ENCODE data around the gene CLIC6. TPM values are rescaled to one million over a fixed set of nuclear protein-coding genes. Genes with fewer than 3 reads are reported as not detected.

The CLIC6 gene
- total RNA-seq, 1 experiment from 2014 or later, result not detected

DNA sequence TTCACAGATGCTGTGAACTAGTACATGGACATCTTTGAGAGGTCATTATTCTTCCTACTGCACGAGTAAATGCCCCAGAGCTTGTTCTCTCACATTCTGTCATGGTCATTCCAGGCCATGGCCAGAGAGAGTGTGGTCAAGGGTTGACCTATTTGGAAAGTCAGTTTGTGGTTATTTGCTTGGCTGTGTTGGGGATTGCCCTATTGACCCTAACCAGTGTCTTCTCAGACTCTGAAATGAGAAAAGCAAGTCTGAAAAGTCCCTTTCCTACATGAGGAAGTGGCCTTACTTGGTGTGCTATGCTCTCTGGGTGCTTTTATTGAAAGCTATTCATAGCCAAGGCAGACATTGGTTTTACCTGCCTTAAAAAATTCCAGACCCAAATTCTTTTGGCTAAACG, 26.6 kb downstream of the CLIC6 start:
- Histone ChIP-seq H3K27me3 (replicated peaks; ENCODE audit: control insufficient read depth, insufficient read depth, low read length) (no peaks in the 10 kb centered on the region), H3K4me3 (ENCODE audit: low read depth, low read length) (no peak overlapping the region), H3K36me3 (ENCODE audit: control insufficient read depth, insufficient read depth, low read length) (no peaks in the 10 kb centered on the region), H3K9me3 (no peaks in the 10 kb centered on the region), H3K4me1 (0 out of 2 replicates have a peak, but pooled peaks cover 13% of the 10 kb centered on the region)
- no peak overlapping the region for H3K27ac Mint-ChIP-seq (ENCODE audit: unreplicated experiment)
- no peaks in the 10 kb centered on the region for H3K36me3 Mint-ChIP-seq (ENCODE audit: insufficient read depth, unreplicated experiment)
- no peak overlapping the region for H3K4me3 Mint-ChIP-seq (ENCODE audit: unreplicated experiment)
- H3K9me3 Mint-ChIP-seq (ENCODE audit: unreplicated experiment), result peaks cover 9% of the 10 kb centered on the region
- DNase-seq, result no peak
- intact Hi-C loops (cut with micrococcal nuclease; ENCODE audit: unreplicated experiment), result no loop called here
- H3K4me1 Mint-ChIP-seq (ENCODE audit: low read depth, unreplicated experiment), result peaks cover 15% of the 10 kb centered on the region
- POLR2A ChIA-PET, result no interaction called here
- no peaks in the 10 kb centered on the region for H3K27me3 Mint-ChIP-seq (ENCODE audit: insufficient read depth, unreplicated experiment)
- BruUV-seq (replicated peaks), result no TSS peak
- TF ChIP-seq CTCF (IDR thresholded peaks at IDR 0.05; ENCODE audit: insufficient read depth in 1 of 2, low read depth in 1 of 2, low read length in 1 of 2, severe bottlenecking in 1 of 2, unreplicated experiment in 1 of 2), result no peak
- CTCF ChIA-PET, result interaction anchor here (1.2 kb wide), 1 partner anchor 50 kb away, joined by 4 read pairs; no protein-coding TSS in a partner anchor

DNA sequence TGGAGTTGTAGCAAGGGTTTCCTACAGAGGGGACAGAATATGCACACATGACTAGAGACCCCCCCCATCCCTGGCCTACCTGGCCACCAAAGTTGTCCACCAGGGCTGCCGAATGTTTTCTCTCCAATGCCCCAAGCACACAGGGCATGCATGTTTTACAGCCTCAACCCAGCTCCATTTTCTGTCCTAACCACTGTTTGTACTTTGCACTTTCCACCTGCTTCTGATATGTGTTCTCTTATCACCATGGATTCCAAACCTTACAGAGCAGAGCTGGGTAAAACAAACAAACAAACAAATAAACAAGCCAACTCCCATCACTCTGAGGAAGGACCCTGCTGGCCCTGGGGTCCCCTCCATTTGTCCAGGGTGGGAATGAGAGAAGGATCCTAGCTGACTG, 27.3 kb downstream of the CLIC6 start:
- Histone ChIP-seq H3K4me1 (0 out of 2 replicates have a peak, but pooled peaks cover 13% of the 10 kb centered on the region), H3K4me3 (ENCODE audit: low read depth, low read length) (no peak overlapping the region), H3K27me3 (replicated peaks; ENCODE audit: control insufficient read depth, insufficient read depth, low read length) (no peaks in the 10 kb centered on the region), H3K9me3 (no peaks in the 10 kb centered on the region), H3K36me3 (ENCODE audit: control insufficient read depth, insufficient read depth, low read length) (no peaks in the 10 kb centered on the region)
- ChIA-PET POLR2A (no interaction called here), CTCF (interaction anchor here (1.2 kb wide), 1 partner anchor 49 kb away, joined by 4 read pairs; no protein-coding TSS in a partner anchor)
- DNase-seq, result no peak
- H3K4me1 Mint-ChIP-seq (ENCODE audit: low read depth, unreplicated experiment), result peaks cover 15% of the 10 kb centered on the region
- intact Hi-C loops (cut with micrococcal nuclease; ENCODE audit: unreplicated experiment), result no loop called here
- no peak for TF ChIP-seq CTCF (IDR thresholded peaks at IDR 0.05; ENCODE audit: insufficient read depth in 1 of 2, low read depth in 1 of 2, low read length in 1 of 2, severe bottlenecking in 1 of 2, unreplicated experiment in 1 of 2)
- peaks cover 9% of the 10 kb centered on the region for H3K9me3 Mint-ChIP-seq (ENCODE audit: unreplicated experiment)
- H3K4me3 Mint-ChIP-seq (ENCODE audit: unreplicated experiment), result no peak overlapping the region
- H3K27ac Mint-ChIP-seq (ENCODE audit: unreplicated experiment), result no peak overlapping the region
- no peaks in the 10 kb centered on the region for H3K36me3 Mint-ChIP-seq (ENCODE audit: insufficient read depth, unreplicated experiment)
- H3K27me3 Mint-ChIP-seq (ENCODE audit: insufficient read depth, unreplicated experiment), result no peaks in the 10 kb centered on the region
- no TSS peak for BruUV-seq (replicated peaks)

DNA sequence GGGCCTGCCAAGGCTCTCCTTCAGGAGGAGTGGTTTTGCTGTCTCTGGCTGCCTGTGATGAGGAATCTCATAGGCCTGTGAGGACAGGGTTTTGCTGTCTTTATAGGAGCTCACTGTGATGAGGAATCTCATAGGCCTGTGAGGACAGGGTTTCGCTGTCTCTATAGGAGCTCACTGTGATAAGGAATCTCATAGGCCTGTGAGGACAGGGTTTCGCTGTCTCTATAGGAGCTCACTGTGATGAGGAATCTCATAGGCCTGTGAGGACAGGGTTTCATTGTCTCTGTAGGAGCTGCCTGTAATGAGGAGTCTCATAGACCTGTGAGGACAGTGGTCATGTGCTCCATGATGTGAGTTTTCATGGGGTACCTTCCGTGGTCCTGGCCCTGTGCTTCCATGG, 29.0 kb downstream of the CLIC6 start:
- H3K36me3 Mint-ChIP-seq (ENCODE audit: insufficient read depth, unreplicated experiment), result no peaks in the 10 kb centered on the region
- Histone ChIP-seq H3K9me3 (no peaks in the 10 kb centered on the region), H3K4me3 (ENCODE audit: low read depth, low read length) (no peak overlapping the region), H3K4me1 (0 out of 2 replicates have a peak, but pooled peaks cover 10% of the 10 kb centered on the region), H3K27me3 (replicated peaks; ENCODE audit: control insufficient read depth, insufficient read depth, low read length) (no peaks in the 10 kb centered on the region), H3K36me3 (ENCODE audit: control insufficient read depth, insufficient read depth, low read length) (no peaks in the 10 kb centered on the region)
- ChIA-PET CTCF (no interaction called here), POLR2A (no interaction called here)
- BruUV-seq (replicated peaks), result no TSS peak
- no peaks in the 10 kb centered on the region for H3K27me3 Mint-ChIP-seq (ENCODE audit: insufficient read depth, unreplicated experiment)
- intact Hi-C loops (cut with micrococcal nuclease; ENCODE audit: unreplicated experiment), result no loop called here
- peaks cover 8% of the 10 kb centered on the region for H3K4me1 Mint-ChIP-seq (ENCODE audit: low read depth, unreplicated experiment)
- H3K4me3 Mint-ChIP-seq (ENCODE audit: unreplicated experiment), result no peak overlapping the region
- no peak overlapping the region for H3K27ac Mint-ChIP-seq (ENCODE audit: unreplicated experiment)
- H3K9me3 Mint-ChIP-seq (ENCODE audit: unreplicated experiment), result peaks cover 9% of the 10 kb centered on the region
- TF ChIP-seq CTCF (IDR thresholded peaks at IDR 0.05; ENCODE audit: insufficient read depth in 1 of 2, low read depth in 1 of 2, low read length in 1 of 2, severe bottlenecking in 1 of 2, unreplicated experiment in 1 of 2), result no peak
- DNase-seq, result no peak

Data from Caco-2 (cell line).